GM18861 (cell line): Measurements from ENCODE around the gene ARHGAP26.

Experiments used
- ATAC-seq: cut with Tn5 transposase; IDR thresholded peaks from one replicate; pipeline ENCODE4 v1.9.1; 2021; ENCODE audit not compliant: unreplicated experiment

ARHGAP26 gene

DNA sequence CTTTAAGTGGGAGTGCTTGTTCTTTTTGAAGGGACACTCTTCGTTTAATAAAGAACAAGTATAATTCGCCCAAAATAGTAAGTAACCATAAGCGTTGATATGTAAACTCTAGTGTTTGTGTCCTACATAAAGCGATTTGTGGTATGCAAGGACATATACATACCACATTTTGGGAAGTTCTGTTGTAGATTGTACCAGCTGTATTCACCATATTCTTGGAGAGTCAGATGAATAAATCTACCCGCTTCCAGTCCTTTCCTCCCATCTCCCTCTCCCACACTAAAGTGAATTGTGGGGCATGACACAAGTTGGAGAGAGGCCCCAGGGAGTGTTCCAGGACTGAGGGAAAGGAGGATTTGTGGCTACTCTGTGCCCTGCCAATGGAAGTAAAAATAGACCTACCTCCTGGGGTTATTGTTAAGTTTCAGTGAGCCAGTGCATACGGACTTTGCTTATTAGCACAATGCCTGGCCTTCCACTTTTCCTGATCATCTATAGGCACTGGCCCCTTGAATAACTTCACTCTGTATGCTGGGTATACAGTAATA is 40.6 kb downstream of the ARHGAP26 start:
- no peak for ATAC-seq

- ATAC-seq = no peak
These were observed 41.8 kb downstream of the ARHGAP26 start for GRCh38 chr5:142811866-142812557.

DNA sequence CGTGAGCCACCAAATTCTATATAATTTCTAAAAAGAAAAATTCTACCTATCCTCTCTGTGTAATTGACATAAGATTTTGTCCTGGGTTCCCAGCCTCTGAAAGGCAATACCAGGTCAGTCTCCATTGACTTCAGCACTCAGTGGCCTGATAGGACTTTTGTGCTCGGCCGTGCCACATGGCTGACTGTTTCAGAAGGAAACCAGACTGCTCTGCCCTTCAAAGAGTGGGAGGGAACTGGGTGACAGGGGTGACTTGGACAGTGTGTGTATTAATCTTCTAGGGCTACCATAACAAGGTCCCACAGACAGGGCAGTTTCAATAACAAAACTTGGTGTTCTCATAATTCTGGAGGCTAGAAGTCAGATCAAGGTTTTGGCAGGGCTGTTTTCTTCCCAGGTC is 43.0 kb downstream of the ARHGAP26 start:
- no peak for ATAC-seq

DNA sequence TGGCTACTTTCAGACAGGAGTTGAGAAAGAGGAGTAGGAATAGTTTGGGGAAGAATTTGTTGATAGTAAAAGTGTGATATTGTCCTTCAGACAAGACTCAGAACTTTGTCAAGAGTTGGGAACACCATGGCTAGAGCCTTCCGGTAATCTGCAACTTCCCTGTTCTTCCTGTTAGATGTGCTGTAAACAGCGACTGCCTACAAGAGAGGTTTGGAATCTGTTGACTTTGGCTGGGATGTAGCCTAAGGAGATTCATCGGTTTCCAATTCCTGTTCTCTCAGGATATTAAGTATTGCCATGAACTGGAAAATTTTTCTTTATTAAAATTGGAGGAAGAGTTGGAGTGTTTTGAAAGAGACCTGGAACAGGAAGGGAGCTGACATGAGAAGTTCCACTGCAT is 43.9 kb downstream of the ARHGAP26 start:
- ATAC-seq = no peak

- ATAC-seq = no peak
These were observed 45.3 kb downstream of the ARHGAP26 start for GRCh38 chr5:142815469-142815868.

GRCh38 chr5:142816531-142817430 is 46.6 kb downstream of the ARHGAP26 start:
- no peak for ATAC-seq

DNA sequence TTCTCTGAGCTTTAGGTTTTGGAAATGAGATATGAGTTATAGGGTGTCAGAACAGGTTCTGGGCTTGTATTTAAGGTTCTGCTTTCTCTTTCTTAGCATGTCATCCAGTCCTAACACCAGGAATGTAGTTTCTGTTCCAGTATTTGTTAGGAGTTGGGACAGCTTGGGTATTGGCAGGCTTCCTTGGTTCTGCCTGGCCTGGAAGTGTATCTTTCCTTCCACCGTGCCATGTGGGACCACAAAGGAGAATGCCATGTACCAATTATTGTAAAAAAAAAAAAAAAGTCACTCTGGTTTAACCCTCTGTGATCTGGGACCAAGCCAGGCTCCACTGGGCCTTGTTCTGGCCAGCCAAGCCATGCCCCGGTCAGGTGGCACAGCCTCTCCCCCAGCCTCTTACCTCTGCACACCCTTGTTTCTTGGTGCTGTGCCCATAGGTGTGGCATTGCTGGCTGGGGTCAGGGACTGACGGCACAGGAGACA is 47.8 kb downstream of the ARHGAP26 start:
- no peak for ATAC-seq

GRCh38 chr5:142819292-142819691 is 49.1 kb downstream of the ARHGAP26 start:
- ATAC-seq = no peak

DNA sequence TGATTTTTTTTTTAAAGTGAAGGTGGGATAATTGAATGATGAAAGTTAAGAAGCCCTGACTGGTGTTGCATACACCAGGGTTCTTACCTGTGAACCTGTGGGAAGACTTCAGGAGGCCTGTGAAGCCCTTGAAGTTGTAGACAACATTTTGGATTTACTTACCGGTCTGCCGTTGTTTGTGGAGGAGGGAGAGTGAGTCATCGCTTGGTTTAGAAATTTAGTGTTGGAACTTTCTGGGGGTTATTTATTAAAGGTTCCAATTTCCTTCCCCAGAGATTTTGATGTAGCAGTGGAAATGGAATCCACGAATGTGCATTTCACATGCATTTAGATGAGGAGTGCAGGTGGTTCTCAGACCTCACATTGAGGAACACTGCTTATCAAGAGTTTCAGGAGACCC is 49.6 kb downstream of the ARHGAP26 start:
- ATAC-seq = no peak

DNA sequence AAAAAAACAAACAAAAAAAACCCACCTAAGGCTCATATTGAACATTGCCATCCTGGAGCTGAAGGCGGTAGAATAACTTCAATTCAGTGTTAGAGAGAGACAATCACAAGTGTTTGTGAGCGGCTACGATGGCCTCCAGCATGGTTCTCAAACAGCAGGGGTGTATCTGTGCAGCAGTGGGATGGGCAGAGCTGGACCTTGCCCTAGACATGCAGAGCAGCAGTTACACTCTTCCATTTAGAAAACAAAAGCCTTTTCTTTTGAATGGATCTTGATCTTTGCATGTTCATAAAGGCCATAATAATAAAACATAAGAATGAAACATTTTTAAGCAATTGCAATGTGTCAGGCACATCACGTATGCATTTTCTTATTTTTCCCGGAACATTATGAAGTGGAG is 50.3 kb downstream of the ARHGAP26 start:
- ATAC-seq = no peak

GRCh38 chr5:142821034-142821732 is 51.0 kb downstream of the ARHGAP26 start:
- no peak for ATAC-seq

DNA sequence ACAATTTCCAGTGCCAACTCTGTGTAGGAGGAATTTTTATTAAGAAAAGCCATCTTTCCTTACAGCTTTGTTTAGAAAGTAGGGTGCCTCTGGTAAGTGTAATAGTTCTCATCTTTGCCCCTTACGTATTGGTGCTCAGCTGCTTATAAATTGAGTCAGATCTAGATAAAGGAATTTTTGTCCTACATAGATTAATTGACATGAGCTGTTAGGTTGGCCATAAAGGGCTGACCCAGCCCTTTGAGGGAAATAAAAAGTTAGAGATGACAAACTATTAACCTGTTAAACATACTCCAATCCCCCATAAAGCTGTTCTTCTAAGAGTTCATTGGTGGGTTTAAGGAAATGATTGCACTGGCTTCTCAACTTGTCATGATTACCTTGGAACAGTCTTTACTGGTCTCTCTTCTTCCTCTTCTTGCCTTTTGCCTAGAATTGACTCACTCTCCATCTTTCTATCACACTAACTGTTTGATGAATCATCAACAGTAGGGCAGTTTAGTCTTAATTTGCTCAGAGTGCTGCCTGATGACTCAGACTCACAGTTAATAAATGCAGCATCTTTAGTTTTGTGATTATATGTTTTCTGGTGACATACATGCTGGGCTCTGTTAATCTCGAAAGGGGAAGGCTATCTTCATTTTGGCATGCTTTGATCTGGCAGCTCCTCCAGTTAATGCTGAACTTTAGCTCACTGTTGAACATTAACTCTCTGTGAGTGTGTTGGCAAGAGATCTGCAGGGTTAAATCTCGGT is 51.7 kb downstream of the ARHGAP26 start:
- ATAC-seq = peak; percentile 81

DNA sequence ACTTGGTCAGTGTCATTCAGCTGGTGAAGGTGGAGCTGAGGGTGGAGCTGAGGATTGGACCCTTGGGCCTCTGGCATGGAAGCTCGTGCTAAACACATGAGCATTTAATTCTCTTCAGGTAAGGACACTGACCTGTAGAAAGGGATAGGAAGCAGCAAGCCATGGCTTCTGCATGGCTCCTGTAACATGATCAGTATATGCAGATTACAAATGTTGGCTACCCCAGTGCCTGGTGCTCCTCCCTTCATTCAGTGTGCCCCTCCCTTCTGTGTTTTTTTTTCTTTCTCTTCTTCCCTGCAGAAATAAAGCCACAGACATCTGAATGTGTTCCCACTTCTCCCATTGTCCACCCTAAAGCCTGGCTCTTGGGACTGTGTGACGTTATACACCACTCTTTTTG is 52.9 kb downstream of the ARHGAP26 start:
- no peak for ATAC-seq

DNA sequence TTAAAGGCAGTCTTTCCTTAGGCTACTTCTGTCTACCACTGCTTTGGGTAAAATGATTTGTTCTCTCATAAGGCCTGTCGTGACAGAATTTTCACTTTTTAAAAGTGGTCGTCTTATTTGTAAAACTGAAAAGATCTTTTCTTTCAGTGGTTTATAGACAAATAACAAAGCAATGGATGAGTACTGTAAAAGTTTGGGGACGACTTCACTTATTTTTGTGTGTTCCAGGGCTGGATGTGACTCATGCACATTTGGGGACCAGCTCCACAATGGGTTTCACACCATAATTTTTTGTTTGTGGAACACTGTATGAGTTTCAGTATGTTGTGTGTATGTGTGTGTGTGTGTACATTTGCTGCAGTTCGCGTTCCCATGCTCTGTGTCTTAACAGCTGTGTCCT is 53.6 kb downstream of the ARHGAP26 start:
- ATAC-seq = no peak

DNA sequence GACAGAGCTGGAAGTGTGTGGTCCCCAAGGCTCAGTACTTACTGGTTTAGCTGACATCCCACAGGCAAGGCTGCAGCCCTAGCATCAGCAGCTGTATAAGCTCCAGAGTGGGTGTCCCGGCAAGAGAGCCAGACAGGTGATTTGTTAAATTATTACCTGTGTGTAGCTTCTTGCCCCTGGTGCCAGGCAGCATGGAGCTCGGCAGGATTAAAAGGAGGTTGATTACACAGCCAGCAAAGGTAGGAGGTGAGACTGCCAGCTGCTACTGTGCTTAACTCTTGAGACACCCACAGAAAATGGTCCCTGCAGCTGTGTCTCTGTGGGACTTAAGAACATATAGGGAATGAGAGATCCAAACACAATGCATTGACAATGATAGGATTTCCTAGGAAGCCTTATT is 54.2 kb downstream of the ARHGAP26 start:
- no peak for ATAC-seq

GRCh38 chr5:142825378-142826089 is 55.4 kb downstream of the ARHGAP26 start:
- no peak for ATAC-seq

- no peak for ATAC-seq
These were observed 55.9 kb downstream of the ARHGAP26 start for GRCh38 chr5:142826093-142826492.

DNA sequence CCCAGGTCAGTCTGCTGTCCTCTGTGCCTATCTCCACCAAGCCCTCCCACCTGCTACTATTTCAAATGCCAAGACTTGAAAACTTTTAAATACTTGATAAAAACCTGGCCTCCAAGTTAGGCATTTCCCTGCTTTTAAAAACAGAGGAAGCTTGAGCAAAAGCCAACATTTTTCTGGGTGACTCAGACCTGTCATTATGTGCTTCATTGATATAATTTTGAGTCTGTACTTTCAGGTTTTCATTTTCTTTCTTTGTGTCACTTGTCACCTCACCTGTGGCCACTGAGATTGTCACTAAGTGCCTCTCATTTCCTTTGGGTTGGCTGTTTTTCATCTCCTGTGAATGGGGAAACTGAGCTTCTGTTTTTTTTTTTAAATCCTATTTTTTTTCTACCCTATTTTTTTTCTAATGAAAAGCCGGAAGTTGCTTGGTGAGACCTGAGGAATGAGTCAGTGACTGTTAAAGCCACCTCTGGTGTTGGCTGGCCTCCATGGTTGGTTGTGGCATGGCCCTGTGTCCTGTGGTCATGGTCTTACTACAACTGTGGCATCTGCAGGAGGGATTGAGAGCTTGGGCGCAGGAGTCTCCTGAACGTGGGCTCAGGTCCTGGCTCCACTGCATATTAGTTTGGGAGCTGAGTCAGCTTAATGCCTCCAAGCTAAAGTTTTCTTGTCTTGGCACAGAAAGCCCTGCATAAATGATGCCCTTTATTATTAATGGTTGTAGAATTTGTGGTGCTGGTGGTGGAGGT is 56.7 kb downstream of the ARHGAP26 start:
- no peak for ATAC-seq

DNA sequence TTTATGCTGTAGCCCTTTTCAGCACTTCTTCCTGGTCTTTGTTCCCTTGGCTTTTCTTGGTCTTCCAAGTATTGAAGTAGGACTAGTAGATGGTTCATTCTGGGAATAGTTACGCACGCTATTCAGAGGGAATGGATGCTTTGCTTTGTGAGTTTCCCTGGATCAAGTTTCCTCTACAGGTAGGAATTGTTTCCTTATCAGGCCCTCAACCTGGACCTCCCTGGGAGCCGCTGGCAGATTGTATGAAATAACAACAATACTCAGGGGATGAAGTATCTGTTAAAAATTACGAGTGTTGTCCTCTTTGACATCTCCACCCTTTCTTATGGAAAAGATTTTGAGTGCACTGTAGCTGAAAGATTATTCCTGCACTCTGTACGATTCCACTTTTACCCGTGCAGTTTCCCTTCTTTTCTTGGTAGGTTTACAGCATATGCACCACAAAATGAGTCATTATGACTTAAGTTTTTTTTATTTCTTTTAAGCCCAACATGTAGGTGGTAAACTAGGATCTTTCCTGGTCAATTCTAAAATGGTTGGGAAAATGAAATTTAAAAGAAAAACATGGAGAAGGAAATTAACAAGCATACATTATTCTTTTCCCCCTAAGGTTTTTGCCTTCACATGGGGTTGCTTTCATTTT is 57.9 kb downstream of the ARHGAP26 start:
- no peak for ATAC-seq
